Measurements from ENCODE around the gene ELF2.

- TF ChIP-seq CTCF (IDR thresholded peaks at IDR 0.05; ENCODE audit: low read depth, low read length, poor library complexity, severe bottlenecking) (no peak), EZH2phosphoT487 (IDR thresholded peaks at IDR 0.05; ENCODE audit: borderline replicate concordance, low read length) (no peak)
Measured at GRCh38 chr4:139018501-139018900, 158.5 kb downstream of the ELF2 start.
